Left lung (tissue), 10 donors: ENCODE data around the gene ATF6. TPM values are rescaled to one million over a fixed set of nuclear protein-coding genes. Genes with fewer than 3 reads are reported as not detected.

Source experiments
- ATAC-seq: fragments of 200-7000 bp; cut with Tn5 transposase; one replicate; pipeline ENCODE4 v1.9.1; 2020; ENCODE audit warnings: moderate library complexity
- DNase-seq, 4 donors: peaks; one replicate each; pipeline ENCODE4 v3.0.0-alpha.2; 2013 to 2020
- H3K27ac ChIP-seq, 2 donors: fragments of 200-600 bp; sonication (generic) in 1 of 2; one replicate each; pipeline versions ENCODE4 v1.5.0 to v1.8.0; 2020 to 2021
- H3K27me3 ChIP-seq, 2 donors: fragments of 200-600 bp; sonication (generic) in 1 of 2; one replicate each; pipeline versions ENCODE4 v1.5.0 to v1.8.0; 2020 to 2021
- H3K36me3 ChIP-seq, 2 donors: fragments of 200-600 bp; sonication (generic) in 1 of 2; one replicate each; pipeline versions ENCODE4 v1.5.0 to v1.8.0; 2020 to 2021
- H3K4me1 ChIP-seq, 2 donors: fragments of 200-600 bp; one replicate each; pipeline ENCODE4 v1.8.0; 2021
- H3K4me3 ChIP-seq, 2 donors: fragments of 200-600 bp; sonication (generic) in 1 of 2; one replicate each; pipeline versions ENCODE4 v1.5.0 to v1.8.0; 2020 to 2021; ENCODE audit warnings: mild to moderate bottlenecking in 1 of 2
- H3K9me3 ChIP-seq, 2 donors: fragments of 200-600 bp; sonication (generic) in 1 of 2; one replicate each; pipeline versions ENCODE4 v1.5.0 to v1.8.0; 2020 to 2021
- CTCF ChIP-seq, 2 donors: fragments of 200-600 bp; sonication (generic) in 1 of 2; IDR thresholded peaks; one replicate each; pipeline versions ENCODE4 v1.5.0 to v1.8.0; 2021; ENCODE audit warnings: antibody characterized with exemption in 2 of 2
- intact Hi-C, 2 donors: fragments of 100-400 bp; cut with DNase I; formaldehyde crosslinking; loops; one replicate each; pipeline versions ENCODE4 v1.11.2 to v1.14.2; 2022
- polyA plus RNA-seq, 6 donors: library from polyadenylated mRNA; unstranded; fragments of 120-200 nt; gene quantifications; one replicate each; pipeline ENCODE4 v1.2.1, GENCODE V29; 2013; ENCODE audit not compliant: insufficient read length in 6 of 6
- total RNA-seq, 2 donors: library from RNA; stranded (reverse); fragmentation: NEBNext Ultra II Directional; extraction: Animal tissue kit (Norgen Biotek cat#: 25700); gene quantifications; one replicate each; pipeline ENCODE4 v1.2.1, GENCODE V29; 2021
- donor health status: DM: no; HTN: yes; CAD: no.
- donor health status: DM: no; HTN: no; CAD: no.

ATF6 gene
- total and polyA plus RNA-seq, 8 donors: 26.3 to 32.6 (median 29.5) TPM

GRCh38 chr1:161998811-161999210, 232.7 kb downstream of the ATF6 start:
- no peak for DNase-seq
- ATAC-seq: no peak

GRCh38 chr1:161999301-162000052, 233.4 kb downstream of the ATF6 start:
- intact Hi-C loops: no loop called here
- Histone ChIP-seq H3K9me3 (no peaks in the 10 kb centered on the region), H3K27me3 (no peaks in the 10 kb centered on the region), H3K27ac (peak overlapping the region in 1 of 2 donors; percentile 7), H3K36me3 (peaks cover 0 to 20% of the 10 kb centered on the region in 2 donors), H3K4me3 (no peak overlapping the region), H3K4me1 (peaks cover 8 to 24% of the 10 kb centered on the region in 2 donors)
- no peak for TF ChIP-seq CTCF (IDR thresholded peaks at IDR 0.05)
- no peak for ATAC-seq
- DNase-seq: no peak

More at GRCh38 chr1:161998811-161999210, 232.7 kb downstream of the ATF6 start:
- intact Hi-C loops: no loop called here
- TF ChIP-seq CTCF (IDR thresholded peaks at IDR 0.05): no peak
- Histone ChIP-seq H3K27ac (no peak overlapping the region), H3K27me3 (no peaks in the 10 kb centered on the region), H3K4me1 (peaks cover 2 to 18% of the 10 kb centered on the region in 2 donors), H3K9me3 (no peaks in the 10 kb centered on the region), H3K4me3 (no peak overlapping the region), H3K36me3 (peaks cover 0 to 20% of the 10 kb centered on the region in 2 donors)

GRCh38 chr1:162000053-162000420, 233.9 kb downstream of the ATF6 start:
- intact Hi-C loops: no loop called here
- DNase-seq (no peak), ATAC-seq (no peak)
- H3K36me3 ChIP-seq: peaks cover 0 to 20% of the 10 kb centered on the region in 2 donors
- H3K4me3 ChIP-seq: no peak overlapping the region
- no peaks in the 10 kb centered on the region for H3K27me3 ChIP-seq
- peaks cover 8 to 24% of the 10 kb centered on the region in 2 donors for H3K4me1 ChIP-seq
- no peak overlapping the region for H3K27ac ChIP-seq
- H3K9me3 ChIP-seq: no peaks in the 10 kb centered on the region
- no peak for TF ChIP-seq CTCF (IDR thresholded peaks at IDR 0.05)

- peaks cover 0 to 1% of the 10 kb centered on the region in 2 donors for H3K36me3 ChIP-seq
- intact Hi-C loops: no loop called here
- H3K4me3 ChIP-seq: peak overlapping the region in 1 of 2 donors; percentile 19
- no peak for TF ChIP-seq CTCF (IDR thresholded peaks at IDR 0.05)
- H3K9me3 ChIP-seq: no peaks in the 10 kb centered on the region
- peak; percentile 73 for ATAC-seq
- no peaks in the 10 kb centered on the region for H3K27me3 ChIP-seq
- H3K27ac ChIP-seq: peak overlapping the region; percentile 56 to 75
- peaks cover 8 to 24% of the 10 kb centered on the region in 2 donors for H3K4me1 ChIP-seq
- peak in 1 of 4 donors; percentile 82 for DNase-seq
Measured at GRCh38 chr1:162003061-162003829, 237.1 kb downstream of the ATF6 start.

GRCh38 chr1:162003830-162004215, 237.7 kb downstream of the ATF6 start:
- Histone ChIP-seq H3K27me3 (no peaks in the 10 kb centered on the region), H3K4me1 (peaks cover 8 to 24% of the 10 kb centered on the region in 2 donors), H3K36me3 (no peaks in the 10 kb centered on the region), H3K4me3 (peak overlapping the region in 1 of 2 donors; percentile 19), H3K27ac (peak overlapping the region; percentile 56 to 75), H3K9me3 (no peaks in the 10 kb centered on the region)
- ATAC-seq: peak; percentile 78
- TF ChIP-seq CTCF (IDR thresholded peaks at IDR 0.05): no peak
- intact Hi-C loops: no loop called here
- peak in 1 of 4 donors; percentile 69 for DNase-seq
